Breast epithelium (tissue), 4 donors: ENCODE measurements around the gene PRMT2. TPM values are rescaled to one million over a fixed set of nuclear protein-coding genes. Genes with fewer than 3 reads are reported as not detected.
"Not testable (repeated sequence)": the region's sequence is repeated elsewhere in the genome, so short reads cannot be mapped to it uniquely, and the experiment has no call there.

Experiments
- DNase-seq, 2 donors: peaks; one replicate each; pipeline ENCODE4 v3.0.0-alpha.2; 2019; ENCODE audit warnings: low spot score in 2 of 2
- H3K27ac ChIP-seq, 2 donors: fragments of 200-600 bp; sonication (generic) in 1 of 2; one replicate each; pipeline ENCODE4 v1.5.1; 2016 to 2019; ENCODE audit warnings: mild to moderate bottlenecking in 1 of 2
- H3K27me3 ChIP-seq, 2 donors: fragments of 200-600 bp; sonication (generic) in 1 of 2; one replicate each; pipeline versions ENCODE4 v1.5.1 to v1.6.0; 2017 to 2019; ENCODE audit warnings: control low read depth in 1 of 2, mild to moderate bottlenecking in 1 of 2
- H3K36me3 ChIP-seq: fragments of 200-600 bp; one replicate; pipeline ENCODE4 v1.5.1; 2019
- H3K4me1 ChIP-seq, 2 donors: fragments of 200-600 bp; sonication (generic); one replicate each; pipeline ENCODE4 v1.5.1; 2016 to 2019; ENCODE audit warnings: control low read depth in 1 of 2
- H3K4me3 ChIP-seq, 3 donors: fragments of 200-600 bp; sonication (generic); 1 replicate in 2 of 3; 2 replicates in 1 of 3; pipeline ENCODE4 v1.5.1; 2016 to 2019; ENCODE audit warnings: mild to moderate bottlenecking in 3 of 3, moderate library complexity in 2 of 3
- H3K9me3 ChIP-seq, 2 donors: fragments of 200-600 bp; sonication (generic) in 1 of 2; one replicate each; pipeline ENCODE4 v1.5.1; 2016 to 2019; ENCODE audit warnings: control low read depth in 1 of 2
- CTCF ChIP-seq, 3 donors: fragments of 450-650 bp; IDR thresholded peaks; one replicate each; pipeline ENCODE4 v1.5.1; 2016 to 2017; ENCODE audit warnings: antibody characterized with exemption in 3 of 3, mild to moderate bottlenecking in 3 of 3, moderate library complexity in 3 of 3
- POLR2A ChIP-seq: fragments of 450-650 bp; IDR thresholded peaks from one replicate; pipeline ENCODE4 v1.6.1; 2016; ENCODE audit warnings: antibody characterized with exemption, mild to moderate bottlenecking, moderate library complexity
- POLR2AphosphoS5 ChIP-seq, 3 donors: sonication (generic); formaldehyde crosslinking; IDR thresholded peaks; one replicate each; pipeline ENCODE4 v1.6.1; 2017; ENCODE audit warnings: antibody characterized with exemption in 3 of 3
- intact Hi-C: fragments of 100-400 bp; cut with DNase I; formaldehyde crosslinking; loops from one replicate; pipeline ENCODE4 v1.15.1; 2023; ENCODE audit warnings: low total_unique reads
- total RNA-seq, 3 donors: library from RNA; depleted of rRNA; stranded (reverse); fragments of >200 nt; gene quantifications; one replicate each; pipeline ENCODE4 v1.1.0, GENCODE V29; 2016

Gene PRMT2
- total RNA-seq, 3 donors from 2014 or later: 92.1 to 145 (median 130) TPM

GRCh38 chr21:46668381-46668780, 32.9 kb downstream of the PRMT2 start:
- Histone ChIP-seq H3K27me3 (no peaks in the 10 kb centered on the region), H3K27ac (no peak overlapping the region), H3K9me3 (no peaks in the 10 kb centered on the region), H3K4me3 (peak overlapping the region in 2 of 3 donors; percentile 49 to 74), H3K36me3 (peaks cover 7% of the 10 kb centered on the region), H3K4me1 (no peaks in the 10 kb centered on the region)
- intact Hi-C loops: no loop called here
- no peak for TF ChIP-seq POLR2AphosphoS5 (IDR thresholded peaks at IDR 0.05)
- no peak for TF ChIP-seq POLR2A
- TF ChIP-seq CTCF (IDR thresholded peaks at IDR 0.05): no peak
- DNase-seq: no peak

- intact Hi-C loops, H3K36me3 ChIP-seq, H3K27me3 ChIP-seq, H3K27ac ChIP-seq, H3K4me1 ChIP-seq, H3K4me3 ChIP-seq, H3K9me3 ChIP-seq, DNase-seq: not testable (repeated sequence)
Measured at GRCh38 chr21:46668904-46669303, 33.4 kb downstream of the PRMT2 start.

GRCh38 chr21:46674430-46675007, 39.0 kb downstream of the PRMT2 start:
- H3K27ac ChIP-seq: no peak overlapping the region
- intact Hi-C loops: no loop called here
- no peaks in the 10 kb centered on the region for H3K27me3 ChIP-seq
- H3K36me3 ChIP-seq: no peaks in the 10 kb centered on the region
- no peaks in the 10 kb centered on the region for H3K4me1 ChIP-seq
- TF ChIP-seq POLR2AphosphoS5 (IDR thresholded peaks at IDR 0.05) (no peak), CTCF (IDR thresholded peaks at IDR 0.05) (no peak), POLR2A (no peak)
- DNase-seq: no peak
- no peaks in the 10 kb centered on the region for H3K9me3 ChIP-seq
- no peak overlapping the region for H3K4me3 ChIP-seq

- intact Hi-C loops: no loop called here
- no peak for DNase-seq
- no peak for TF ChIP-seq POLR2A
- TF ChIP-seq POLR2AphosphoS5 (IDR thresholded peaks at IDR 0.05): no peak
- no peak for TF ChIP-seq CTCF (IDR thresholded peaks at IDR 0.05)
- Histone ChIP-seq H3K36me3 (no peaks in the 10 kb centered on the region), H3K9me3 (no peaks in the 10 kb centered on the region), H3K27me3 (no peaks in the 10 kb centered on the region), H3K27ac (no peak overlapping the region), H3K4me3 (no peak overlapping the region), H3K4me1 (no peaks in the 10 kb centered on the region)
Measured at GRCh38 chr21:46675595-46676280, 40.3 kb downstream of the PRMT2 start.

- H3K9me3 ChIP-seq, H3K36me3 ChIP-seq, H3K4me3 ChIP-seq, intact Hi-C loops, H3K27me3 ChIP-seq, H3K27ac ChIP-seq, DNase-seq, H3K4me1 ChIP-seq: not testable (repeated sequence)
Measured at GRCh38 chr21:46676542-46676941, 41.1 kb downstream of the PRMT2 start.

GRCh38 chr21:46681593-46681992, 46.1 kb downstream of the PRMT2 start:
- DNase-seq, H3K27me3 ChIP-seq, H3K27ac ChIP-seq, H3K36me3 ChIP-seq, intact Hi-C loops, H3K4me3 ChIP-seq, H3K9me3 ChIP-seq, H3K4me1 ChIP-seq: not testable (repeated sequence)

- intact Hi-C loops, H3K36me3 ChIP-seq, DNase-seq, H3K27ac ChIP-seq, H3K4me1 ChIP-seq, H3K9me3 ChIP-seq, H3K27me3 ChIP-seq, H3K4me3 ChIP-seq: not testable (repeated sequence)
Measured at GRCh38 chr21:46698652-46699051, 63.2 kb downstream of the PRMT2 start.

- H3K9me3 ChIP-seq, intact Hi-C loops: not testable (repeated sequence)
Measured at GRCh38 chr21:46699104-46699503, 63.6 kb downstream of the PRMT2 start.

More at GRCh38 chr21:46699104-46699503, 63.6 kb downstream of the PRMT2 start:
- H3K36me3 ChIP-seq, DNase-seq, H3K4me1 ChIP-seq, H3K27me3 ChIP-seq, H3K4me3 ChIP-seq, H3K27ac ChIP-seq: not testable (repeated sequence)
